Ishikawa (cell line): ENCODE results near the gene C4orf50.

Source experiments
- CEBPB ChIP-seq: IDR thresholded peaks from 2 replicates; pipeline ENCODE4 v1.6.1; 2012
- CREB1 ChIP-seq: IDR thresholded peaks from 2 replicates; pipeline ENCODE4 v1.6.1; 2012; ENCODE audit warnings: low read depth
- EGR1 ChIP-seq: IDR thresholded peaks from 2 replicates; pipeline ENCODE4 v1.6.1; 2012
- EP300 ChIP-seq: IDR thresholded peaks from 2 replicates; pipeline ENCODE4 v1.6.1; 2012; ENCODE audit warnings: borderline replicate concordance
- FOXM1 ChIP-seq: IDR thresholded peaks from 2 replicates; pipeline ENCODE4 v1.6.1; 2012; ENCODE audit warnings: low read depth, borderline replicate concordance
- NFIC ChIP-seq: IDR thresholded peaks from 2 replicates; pipeline ENCODE4 v1.6.1; 2012
- RAD21 ChIP-seq: IDR thresholded peaks from 2 replicates; pipeline ENCODE4 v1.6.1; 2012; ENCODE audit warnings: low read depth
- TAF1 ChIP-seq: IDR thresholded peaks from 2 replicates; pipeline ENCODE4 v1.6.1; 2012; ENCODE audit warnings: low read depth, mild to moderate bottlenecking
- TCF12 ChIP-seq: IDR thresholded peaks from 2 replicates; pipeline ENCODE4 v1.6.1; 2012; ENCODE audit warnings: low read depth
- TEAD4 ChIP-seq: IDR thresholded peaks from 2 replicates; pipeline ENCODE4 v1.6.1; 2012
- YY1 ChIP-seq: IDR thresholded peaks from 2 replicates; pipeline ENCODE4 v1.6.1; 2012; ENCODE audit warnings: low read depth
- ZBTB7A ChIP-seq: IDR thresholded peaks from 2 replicates; pipeline ENCODE4 v1.6.1; 2012; ENCODE audit warnings: low read depth
- TF ChIP-seq, protein P1 (sequence below): IDR thresholded peaks from 2 replicates; pipeline ENCODE4 v1.6.1; 2012
- TF ChIP-seq, protein P2 (sequence below): IDR thresholded peaks from 2 replicates; pipeline ENCODE4 v1.6.1; 2012
- TF ChIP-seq, protein P3 (sequence below): IDR thresholded peaks from 2 replicates; pipeline ENCODE4 v1.6.1; 2012; ENCODE audit warnings: low read depth, mild to moderate bottlenecking

Gene C4orf50

DNA sequence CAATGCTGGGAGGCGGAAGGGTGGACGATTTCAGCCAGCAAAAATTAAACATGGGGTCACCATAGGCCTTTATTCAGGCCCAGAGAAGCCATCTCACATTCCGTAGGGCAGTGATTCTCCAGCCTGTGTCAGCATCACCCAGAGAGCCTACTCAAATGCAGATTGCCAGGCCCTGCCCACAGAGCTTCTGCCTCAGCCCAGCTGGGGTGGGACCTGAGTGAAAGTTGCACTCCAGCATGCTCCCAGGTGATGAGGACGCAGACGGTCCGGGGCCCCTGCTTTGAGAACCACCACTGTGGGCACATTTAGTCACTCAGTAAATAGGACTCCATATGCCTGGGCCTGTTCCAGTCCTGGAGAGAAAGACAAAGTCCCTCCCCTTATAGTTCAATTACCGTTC, 12.4 kb upstream of the C4orf50 start:
- TF ChIP-seq TCF12 (no peak), EP300 (no peak), ZBTB7A (no peak), EGR1 (no peak), YY1 (no peak), RAD21 (no peak), NFIC (no peak), TEAD4 (no peak), CEBPB (no peak), FOXM1 (no peak), TAF1 (no peak), CREB1 (no peak)
- TF ChIP-seq, protein P1, sequence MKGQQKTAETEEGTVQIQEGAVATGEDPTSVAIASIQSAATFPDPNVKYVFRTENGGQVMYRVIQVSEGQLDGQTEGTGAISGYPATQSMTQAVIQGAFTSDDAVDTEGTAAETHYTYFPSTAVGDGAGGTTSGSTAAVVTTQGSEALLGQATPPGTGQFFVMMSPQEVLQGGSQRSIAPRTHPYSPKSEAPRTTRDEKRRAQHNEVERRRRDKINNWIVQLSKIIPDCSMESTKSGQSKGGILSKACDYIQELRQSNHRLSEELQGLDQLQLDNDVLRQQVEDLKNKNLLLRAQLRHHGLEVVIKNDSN = no peak
- TF ChIP-seq, protein P2, sequence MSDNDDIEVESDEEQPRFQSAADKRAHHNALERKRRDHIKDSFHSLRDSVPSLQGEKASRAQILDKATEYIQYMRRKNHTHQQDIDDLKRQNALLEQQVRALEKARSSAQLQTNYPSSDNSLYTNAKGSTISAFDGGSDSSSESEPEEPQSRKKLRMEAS = no peak
- TF ChIP-seq, protein P3, sequence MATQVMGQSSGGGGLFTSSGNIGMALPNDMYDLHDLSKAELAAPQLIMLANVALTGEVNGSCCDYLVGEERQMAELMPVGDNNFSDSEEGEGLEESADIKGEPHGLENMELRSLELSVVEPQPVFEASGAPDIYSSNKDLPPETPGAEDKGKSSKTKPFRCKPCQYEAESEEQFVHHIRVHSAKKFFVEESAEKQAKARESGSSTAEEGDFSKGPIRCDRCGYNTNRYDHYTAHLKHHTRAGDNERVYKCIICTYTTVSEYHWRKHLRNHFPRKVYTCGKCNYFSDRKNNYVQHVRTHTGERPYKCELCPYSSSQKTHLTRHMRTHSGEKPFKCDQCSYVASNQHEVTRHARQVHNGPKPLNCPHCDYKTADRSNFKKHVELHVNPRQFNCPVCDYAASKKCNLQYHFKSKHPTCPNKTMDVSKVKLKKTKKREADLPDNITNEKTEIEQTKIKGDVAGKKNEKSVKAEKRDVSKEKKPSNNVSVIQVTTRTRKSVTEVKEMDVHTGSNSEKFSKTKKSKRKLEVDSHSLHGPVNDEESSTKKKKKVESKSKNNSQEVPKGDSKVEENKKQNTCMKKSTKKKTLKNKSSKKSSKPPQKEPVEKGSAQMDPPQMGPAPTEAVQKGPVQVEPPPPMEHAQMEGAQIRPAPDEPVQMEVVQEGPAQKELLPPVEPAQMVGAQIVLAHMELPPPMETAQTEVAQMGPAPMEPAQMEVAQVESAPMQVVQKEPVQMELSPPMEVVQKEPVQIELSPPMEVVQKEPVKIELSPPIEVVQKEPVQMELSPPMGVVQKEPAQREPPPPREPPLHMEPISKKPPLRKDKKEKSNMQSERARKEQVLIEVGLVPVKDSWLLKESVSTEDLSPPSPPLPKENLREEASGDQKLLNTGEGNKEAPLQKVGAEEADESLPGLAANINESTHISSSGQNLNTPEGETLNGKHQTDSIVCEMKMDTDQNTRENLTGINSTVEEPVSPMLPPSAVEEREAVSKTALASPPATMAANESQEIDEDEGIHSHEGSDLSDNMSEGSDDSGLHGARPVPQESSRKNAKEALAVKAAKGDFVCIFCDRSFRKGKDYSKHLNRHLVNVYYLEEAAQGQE = no peak

DNA sequence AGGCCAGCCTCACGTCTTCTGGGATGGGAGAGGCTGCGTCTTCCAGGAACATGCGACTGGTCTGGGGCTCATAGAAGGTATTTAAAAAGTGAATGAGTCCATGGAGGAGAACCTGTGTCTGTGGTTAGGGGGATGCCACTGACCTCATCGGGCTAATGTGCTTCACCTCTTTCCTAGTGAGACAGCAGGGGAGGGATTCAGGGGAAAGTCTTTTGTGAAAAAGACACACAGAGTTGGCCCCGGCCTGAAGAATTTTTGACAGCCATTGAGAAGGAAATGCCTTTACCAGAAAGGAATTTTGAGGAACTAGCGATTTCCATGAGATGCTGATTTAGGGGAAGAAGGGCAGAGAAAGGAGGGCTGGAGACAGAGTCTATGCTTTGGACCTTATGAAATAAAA, 11.0 kb upstream of the C4orf50 start:
- TF ChIP-seq, protein P3 = no peak
- no peak for TF ChIP-seq EP300
- TF ChIP-seq TAF1 = no peak

DNA sequence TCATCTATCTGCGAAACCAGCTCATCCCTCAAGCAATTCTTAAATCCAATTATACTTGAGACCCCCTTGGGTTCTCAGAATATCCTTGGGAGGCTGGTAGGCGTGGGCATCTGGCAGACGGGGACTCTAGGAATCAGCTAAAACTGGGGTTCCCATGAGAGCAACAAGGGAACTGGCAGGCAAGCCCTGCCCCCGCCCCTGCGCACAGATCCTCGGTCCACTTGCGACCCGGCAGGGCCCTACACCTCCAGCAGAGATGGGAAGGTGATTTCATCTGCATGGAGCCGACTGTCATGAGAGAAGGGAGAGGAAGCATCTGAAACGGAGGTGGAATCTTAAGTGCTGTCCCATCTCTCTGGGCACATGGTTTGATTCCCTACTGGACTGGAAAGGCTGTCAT, 9.9 kb upstream of the C4orf50 start:
- TF ChIP-seq ZBTB7A = no peak
- no peak for TF ChIP-seq TCF12
- TF ChIP-seq, protein P1 = no peak
- no peak for TF ChIP-seq TEAD4
- TF ChIP-seq EGR1 = no peak
- TF ChIP-seq RAD21 = no peak
- TF ChIP-seq YY1 = no peak
- TF ChIP-seq CREB1 = no peak
- TF ChIP-seq NFIC = no peak
- no peak for TF ChIP-seq TAF1
- TF ChIP-seq EP300 = no peak
- TF ChIP-seq, protein P2 = no peak
- no peak for TF ChIP-seq FOXM1
- TF ChIP-seq, protein P3 = no peak
- TF ChIP-seq CEBPB = no peak

DNA sequence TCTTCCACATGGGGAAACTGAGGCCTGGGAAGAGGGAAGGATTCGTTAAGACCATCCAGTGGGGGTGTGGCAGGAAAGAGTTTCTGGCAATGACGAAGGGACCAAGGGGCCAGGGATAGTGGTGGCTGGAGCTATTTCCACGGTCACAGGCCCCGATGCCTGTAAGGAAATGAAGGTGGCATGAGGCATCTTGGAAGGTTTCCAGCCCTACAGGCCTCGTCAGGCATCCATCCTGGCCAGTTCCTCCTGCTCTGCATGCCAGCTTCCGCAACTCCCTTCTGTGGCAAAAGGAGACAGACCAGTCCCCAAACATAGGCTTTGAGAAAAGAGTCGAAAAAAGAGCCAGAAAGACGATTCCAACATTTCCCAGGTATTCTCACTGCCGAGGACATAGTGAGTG, 9.2 kb upstream of the C4orf50 start:
- TF ChIP-seq, protein P3 = no peak
- TF ChIP-seq, protein P2 = no peak
- no peak for TF ChIP-seq CREB1
